Epidermal melanocyte (primary cell): Measurements from ENCODE around the gene OSBP.
"Not testable (repeated sequence)": the region's sequence is repeated elsewhere in the genome, so short reads cannot be mapped to it uniquely, and the experiment has no call there.

Experiments
- DNase-seq: peaks from one replicate; pipeline ENCODE4 v3.0.0; 2011; ENCODE audit warnings: low spot score; ENCODE audit not compliant: insufficient read length

OSBP gene

GRCh38 chr11:59615637-59616395 is at the start of gene OSBP:
Gene OSBP (minus strand): TSS chr11:59615774. CDS start chr11:59615664, 110 bp downstream.
- peak; percentile 98 for DNase-seq

- DNase-seq = no peak
Observed at GRCh38 chr11:59660621-59661020, 45.0 kb upstream of the OSBP start.

- no peak for DNase-seq
Observed at GRCh38 chr11:59659981-59660380, 44.4 kb upstream of the OSBP start.

- no peak for DNase-seq
Observed at GRCh38 chr11:59658036-59658435, 42.5 kb upstream of the OSBP start.

GRCh38 chr11:59654893-59655292 is 39.3 kb upstream of the OSBP start:
- DNase-seq = no peak

GRCh38 chr11:59647245-59647980 is 31.8 kb upstream of the OSBP start:
- no peak for DNase-seq

GRCh38 chr11:59644528-59644927 is 29.0 kb upstream of the OSBP start:
- DNase-seq = no peak

GRCh38 chr11:59643390-59643789 is 27.8 kb upstream of the OSBP start:
- DNase-seq = no peak

GRCh38 chr11:59641156-59641555 is 25.6 kb upstream of the OSBP start:
- no peak for DNase-seq

GRCh38 chr11:59630493-59630892 is 14.9 kb upstream of the OSBP start:
- no peak for DNase-seq

GRCh38 chr11:59629996-59630395 is 14.4 kb upstream of the OSBP start:
- no peak for DNase-seq

GRCh38 chr11:59626969-59627368 is 11.4 kb upstream of the OSBP start:
- DNase-seq = not testable (repeated sequence)

GRCh38 chr11:59625703-59626102 is 10.1 kb upstream of the OSBP start:
- no peak for DNase-seq

GRCh38 chr11:59617876-59618275 is 2.3 kb upstream of the OSBP start:
- no peak for DNase-seq

- DNase-seq = no peak
Observed at GRCh38 chr11:59616396-59616982, 915 bp upstream of the OSBP start.

- no peak for DNase-seq
Observed at GRCh38 chr11:59615120-59615636, 396 bp downstream of the OSBP start.

GRCh38 chr11:59614277-59615119 is 1.1 kb downstream of the OSBP start:
- DNase-seq = no peak

- DNase-seq = no peak
Observed at GRCh38 chr11:59611570-59612565, 3.7 kb downstream of the OSBP start.

- no peak for DNase-seq
Observed at GRCh38 chr11:59610289-59610688, 5.3 kb downstream of the OSBP start.
